ENCODE results near the gene ITK.

DNA sequence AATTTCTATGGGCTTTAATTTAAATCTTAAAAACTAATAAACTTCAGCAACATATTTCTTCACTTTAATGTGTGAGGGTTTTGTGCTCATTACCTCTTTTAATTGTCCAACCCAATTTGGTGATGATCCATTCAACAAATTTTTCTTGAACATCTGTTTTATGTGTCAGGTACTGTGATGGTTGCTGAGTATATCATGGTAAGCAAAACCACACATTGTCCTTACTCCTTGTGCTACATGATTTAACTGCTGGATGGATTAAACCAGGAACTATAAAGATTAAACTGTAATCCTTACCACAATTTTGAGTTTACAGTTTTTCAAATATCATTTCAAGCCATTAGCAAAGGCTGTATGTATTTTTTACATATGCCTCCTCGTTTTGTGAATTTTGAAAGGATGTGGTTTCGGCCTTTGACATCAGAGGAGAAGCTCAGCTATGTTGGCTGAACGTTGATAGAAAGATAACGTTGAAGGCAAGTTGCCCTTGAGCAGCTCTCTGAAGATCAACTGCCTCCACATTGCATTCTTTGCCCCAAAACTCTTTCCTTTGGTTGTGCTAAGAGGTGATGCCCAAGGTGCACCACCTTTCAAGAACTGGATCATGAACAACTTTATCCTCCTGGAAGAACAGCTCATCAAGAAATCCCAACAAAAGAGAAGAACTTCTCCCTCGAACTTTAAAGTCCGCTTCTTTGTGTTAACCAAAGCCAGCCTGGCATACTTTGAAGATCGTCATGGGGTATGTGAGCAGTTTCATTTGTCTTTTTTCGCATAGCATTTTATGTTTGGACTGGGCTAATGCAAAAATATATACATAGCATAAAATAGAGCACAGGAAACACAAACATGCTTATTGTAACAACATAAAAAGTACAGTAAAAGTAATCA lies at the start of gene ITK:
- TF ChIP-seq, protein P1, sequence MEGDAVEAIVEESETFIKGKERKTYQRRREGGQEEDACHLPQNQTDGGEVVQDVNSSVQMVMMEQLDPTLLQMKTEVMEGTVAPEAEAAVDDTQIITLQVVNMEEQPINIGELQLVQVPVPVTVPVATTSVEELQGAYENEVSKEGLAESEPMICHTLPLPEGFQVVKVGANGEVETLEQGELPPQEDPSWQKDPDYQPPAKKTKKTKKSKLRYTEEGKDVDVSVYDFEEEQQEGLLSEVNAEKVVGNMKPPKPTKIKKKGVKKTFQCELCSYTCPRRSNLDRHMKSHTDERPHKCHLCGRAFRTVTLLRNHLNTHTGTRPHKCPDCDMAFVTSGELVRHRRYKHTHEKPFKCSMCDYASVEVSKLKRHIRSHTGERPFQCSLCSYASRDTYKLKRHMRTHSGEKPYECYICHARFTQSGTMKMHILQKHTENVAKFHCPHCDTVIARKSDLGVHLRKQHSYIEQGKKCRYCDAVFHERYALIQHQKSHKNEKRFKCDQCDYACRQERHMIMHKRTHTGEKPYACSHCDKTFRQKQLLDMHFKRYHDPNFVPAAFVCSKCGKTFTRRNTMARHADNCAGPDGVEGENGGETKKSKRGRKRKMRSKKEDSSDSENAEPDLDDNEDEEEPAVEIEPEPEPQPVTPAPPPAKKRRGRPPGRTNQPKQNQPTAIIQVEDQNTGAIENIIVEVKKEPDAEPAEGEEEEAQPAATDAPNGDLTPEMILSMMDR (optimal IDR thresholded peaks at IDR 0.05 in 1 of 3, IDR thresholded peaks at IDR 0.05 in 1 of 3, conservative IDR thresholded peaks at IDR 0.05 in 1 of 3; ENCODE audit: extremely low read depth in 1 of 3, insufficient read depth in 2 of 3, low read length in 3 of 3) = no peak
- no peak for TF ChIP-seq EZH2 (IDR thresholded peaks at IDR 0.05; ENCODE audit: low read length)
